ENCODE data around the gene STRA8.

STRA8 gene

GRCh38 chr7:135270577-135271254 is 37.1 kb downstream of the STRA8 start:
- no peak for FAIRE-seq

GRCh38 chr7:135271255-135271615 is 37.6 kb downstream of the STRA8 start:
- FAIRE-seq: no peak

GRCh38 chr7:135272303-135272702 is 38.7 kb downstream of the STRA8 start:
- FAIRE-seq: no peak

- no peak for FAIRE-seq
These were observed 39.9 kb downstream of the STRA8 start for GRCh38 chr7:135273581-135273980.

- peak; percentile 90 for FAIRE-seq
These were observed 41.0 kb downstream of the STRA8 start for GRCh38 chr7:135274495-135275268.

GRCh38 chr7:135275971-135276580 is 42.4 kb downstream of the STRA8 start:
- no peak for FAIRE-seq

- no peak for FAIRE-seq
These were observed 43.5 kb downstream of the STRA8 start for GRCh38 chr7:135277161-135277560.

- FAIRE-seq: peak; percentile 99
These were observed 47.8 kb downstream of the STRA8 start for GRCh38 chr7:135281363-135281949.

- FAIRE-seq: no peak
These were observed 49.1 kb downstream of the STRA8 start for GRCh38 chr7:135282561-135283254.

- FAIRE-seq: no peak
These were observed 50.5 kb downstream of the STRA8 start for GRCh38 chr7:135283959-135284638.

- FAIRE-seq: no peak
These were observed 52.1 kb downstream of the STRA8 start for GRCh38 chr7:135285547-135286233.

- no peak for FAIRE-seq
These were observed 53.2 kb downstream of the STRA8 start for GRCh38 chr7:135286876-135287275.

- no peak for FAIRE-seq
These were observed 57.0 kb downstream of the STRA8 start for GRCh38 chr7:135290594-135290993.

- FAIRE-seq: no peak
These were observed 58.2 kb downstream of the STRA8 start for GRCh38 chr7:135291809-135292253.

GRCh38 chr7:135299235-135299634 is 65.6 kb downstream of the STRA8 start:
- FAIRE-seq: no peak

- FAIRE-seq: no peak
These were observed 67.5 kb downstream of the STRA8 start for GRCh38 chr7:135300913-135301765.
